ENCODE data around the gene MYO5C. TPM values are rescaled to one million over a fixed set of nuclear protein-coding genes. Genes with fewer than 3 reads are reported as not detected.
A peak's percentile ranks its signal among the peaks of the same experiment; 100 is the strongest.

Gene MYO5C
- total and polyA plus RNA-seq, 2 of the 13 experiments (the other 11 are each of a cell fraction or from before 2014, with no cell fraction given): 15.7 to 23.7 TPM

DNA sequence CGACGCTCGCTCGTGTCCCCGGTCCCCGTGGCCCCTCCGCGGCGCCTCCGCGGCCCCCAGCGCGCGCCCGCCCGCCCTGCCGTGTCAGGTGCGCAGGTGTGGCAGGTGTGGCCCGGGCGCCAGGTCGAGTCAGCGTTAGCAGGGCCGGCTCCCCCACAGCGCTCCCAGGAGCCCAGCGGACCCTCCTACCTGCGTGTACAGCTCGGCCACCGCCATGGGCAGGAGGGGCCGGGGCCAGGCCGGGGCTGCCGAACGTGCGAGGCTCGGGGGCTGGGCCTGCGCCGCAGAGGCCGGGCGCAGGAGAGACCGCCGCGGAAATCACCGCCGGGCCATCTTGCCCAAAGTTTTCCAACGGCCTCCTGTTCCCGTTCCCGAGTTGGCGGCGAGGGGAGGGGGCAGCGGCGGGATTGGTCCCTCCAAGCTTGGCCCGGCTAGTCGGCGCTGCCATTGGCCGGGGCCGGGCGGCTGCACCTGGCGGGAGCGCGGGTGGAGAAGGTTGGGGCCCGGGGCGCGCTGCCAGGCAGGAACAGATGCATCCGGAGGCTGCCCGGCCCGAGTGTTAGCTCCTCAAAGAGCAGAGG lies at the start of gene MYO5C (continued):
- TF ChIP-seq, protein P1, sequence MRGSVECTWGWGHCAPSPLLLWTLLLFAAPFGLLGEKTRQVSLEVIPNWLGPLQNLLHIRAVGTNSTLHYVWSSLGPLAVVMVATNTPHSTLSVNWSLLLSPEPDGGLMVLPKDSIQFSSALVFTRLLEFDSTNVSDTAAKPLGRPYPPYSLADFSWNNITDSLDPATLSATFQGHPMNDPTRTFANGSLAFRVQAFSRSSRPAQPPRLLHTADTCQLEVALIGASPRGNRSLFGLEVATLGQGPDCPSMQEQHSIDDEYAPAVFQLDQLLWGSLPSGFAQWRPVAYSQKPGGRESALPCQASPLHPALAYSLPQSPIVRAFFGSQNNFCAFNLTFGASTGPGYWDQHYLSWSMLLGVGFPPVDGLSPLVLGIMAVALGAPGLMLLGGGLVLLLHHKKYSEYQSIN (CRISPR knock-in tag; IDR thresholded peaks at IDR 0.05; ENCODE audit: borderline replicate concordance): no peak
- TF ChIP-seq, protein P2, sequence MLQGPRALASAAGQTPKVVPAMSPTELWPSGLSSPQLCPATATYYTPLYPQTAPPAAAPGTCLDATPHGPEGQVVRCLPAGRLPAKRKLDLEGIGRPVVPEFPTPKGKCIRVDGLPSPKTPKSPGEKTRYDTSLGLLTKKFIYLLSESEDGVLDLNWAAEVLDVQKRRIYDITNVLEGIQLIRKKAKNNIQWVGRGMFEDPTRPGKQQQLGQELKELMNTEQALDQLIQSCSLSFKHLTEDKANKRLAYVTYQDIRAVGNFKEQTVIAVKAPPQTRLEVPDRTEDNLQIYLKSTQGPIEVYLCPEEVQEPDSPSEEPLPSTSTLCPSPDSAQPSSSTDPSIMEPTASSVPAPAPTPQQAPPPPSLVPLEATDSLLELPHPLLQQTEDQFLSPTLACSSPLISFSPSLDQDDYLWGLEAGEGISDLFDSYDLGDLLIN (CRISPR knock-in tag; IDR thresholded peaks at IDR 0.05; ENCODE audit: borderline replicate concordance): no peak
- TF ChIP-seq FOXA3 (CRISPR knock-in tag; IDR thresholded peaks at IDR 0.05) (no peak), SCMH1 (CRISPR knock-in tag; IDR thresholded peaks at IDR 0.05; ENCODE audit: borderline replicate concordance) (no peak), ZNF460 (CRISPR knock-in tag; IDR thresholded peaks at IDR 0.05; ENCODE audit: borderline replicate concordance) (no peak), SRY (CRISPR knock-in tag; IDR thresholded peaks at IDR 0.05) (peak; percentile 73; the same call in 1 of the 2 replicates), RORA (CRISPR knock-in tag; IDR thresholded peaks at IDR 0.05) (no peak), NR3C1 (CRISPR knock-in tag; IDR thresholded peaks at IDR 0.05) (no peak), NFIC (IDR thresholded peaks at IDR 0.05; ENCODE audit: low read length) (no peak), PHF5A (CRISPR knock-in tag; IDR thresholded peaks at IDR 0.05; ENCODE audit: low read depth, unreplicated experiment) (no peak), RBM22 (optimal IDR thresholded peaks at IDR 0.05; ENCODE audit: low read length) (no peak), POGZ (CRISPR knock-in tag; IDR thresholded peaks at IDR 0.05) (peak; percentile 92), CHD2 (IDR thresholded peaks at IDR 0.05; ENCODE audit: low read depth, low read length) (no peak), ZNF331 (CRISPR knock-in tag; IDR thresholded peaks at IDR 0.05) (0 out of 2 replicates have a peak, but pooled peaks have one; percentile 18), ARHGAP35 (CRISPR knock-in tag; IDR thresholded peaks at IDR 0.05; ENCODE audit: borderline replicate concordance) (0 out of 2 replicates have a peak, but pooled peaks have one; percentile 19), ETV5 (CRISPR knock-in tag; IDR thresholded peaks at IDR 0.05; ENCODE audit: borderline replicate concordance) (peak; percentile 59; the same call in 1 of the 2 replicates), ZNF124 (CRISPR knock-in tag; IDR thresholded peaks at IDR 0.05) (no peak), ZNF484 (CRISPR knock-in tag; IDR thresholded peaks at IDR 0.05; ENCODE audit: borderline replicate concordance, low read depth) (no peak), KDM5B (CRISPR knock-in tag; IDR thresholded peaks at IDR 0.05; ENCODE audit: borderline replicate concordance) (peak; percentile 92; the same call in 1 of the 2 replicates)
- TF ChIP-seq, protein P3, sequence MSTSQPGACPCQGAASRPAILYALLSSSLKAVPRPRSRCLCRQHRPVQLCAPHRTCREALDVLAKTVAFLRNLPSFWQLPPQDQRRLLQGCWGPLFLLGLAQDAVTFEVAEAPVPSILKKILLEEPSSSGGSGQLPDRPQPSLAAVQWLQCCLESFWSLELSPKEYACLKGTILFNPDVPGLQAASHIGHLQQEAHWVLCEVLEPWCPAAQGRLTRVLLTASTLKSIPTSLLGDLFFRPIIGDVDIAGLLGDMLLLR (CRISPR knock-in tag; IDR thresholded peaks at IDR 0.05): peak; percentile 72; the same call in 1 of the 2 replicates
- TF ChIP-seq, protein P4, sequence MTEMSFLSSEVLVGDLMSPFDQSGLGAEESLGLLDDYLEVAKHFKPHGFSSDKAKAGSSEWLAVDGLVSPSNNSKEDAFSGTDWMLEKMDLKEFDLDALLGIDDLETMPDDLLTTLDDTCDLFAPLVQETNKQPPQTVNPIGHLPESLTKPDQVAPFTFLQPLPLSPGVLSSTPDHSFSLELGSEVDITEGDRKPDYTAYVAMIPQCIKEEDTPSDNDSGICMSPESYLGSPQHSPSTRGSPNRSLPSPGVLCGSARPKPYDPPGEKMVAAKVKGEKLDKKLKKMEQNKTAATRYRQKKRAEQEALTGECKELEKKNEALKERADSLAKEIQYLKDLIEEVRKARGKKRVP (CRISPR knock-in tag; IDR thresholded peaks at IDR 0.05): no peak
- TF ChIP-seq, protein P5, sequence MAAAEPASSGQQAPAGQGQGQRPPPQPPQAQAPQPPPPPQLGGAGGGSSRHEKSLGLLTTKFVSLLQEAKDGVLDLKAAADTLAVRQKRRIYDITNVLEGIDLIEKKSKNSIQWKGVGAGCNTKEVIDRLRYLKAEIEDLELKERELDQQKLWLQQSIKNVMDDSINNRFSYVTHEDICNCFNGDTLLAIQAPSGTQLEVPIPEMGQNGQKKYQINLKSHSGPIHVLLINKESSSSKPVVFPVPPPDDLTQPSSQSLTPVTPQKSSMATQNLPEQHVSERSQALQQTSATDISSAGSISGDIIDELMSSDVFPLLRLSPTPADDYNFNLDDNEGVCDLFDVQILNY (CRISPR knock-in tag; conservative IDR thresholded peaks at IDR 0.05): peak; percentile 84; the same call in 1 of the 2 replicates
- TF ChIP-seq, protein P6, sequence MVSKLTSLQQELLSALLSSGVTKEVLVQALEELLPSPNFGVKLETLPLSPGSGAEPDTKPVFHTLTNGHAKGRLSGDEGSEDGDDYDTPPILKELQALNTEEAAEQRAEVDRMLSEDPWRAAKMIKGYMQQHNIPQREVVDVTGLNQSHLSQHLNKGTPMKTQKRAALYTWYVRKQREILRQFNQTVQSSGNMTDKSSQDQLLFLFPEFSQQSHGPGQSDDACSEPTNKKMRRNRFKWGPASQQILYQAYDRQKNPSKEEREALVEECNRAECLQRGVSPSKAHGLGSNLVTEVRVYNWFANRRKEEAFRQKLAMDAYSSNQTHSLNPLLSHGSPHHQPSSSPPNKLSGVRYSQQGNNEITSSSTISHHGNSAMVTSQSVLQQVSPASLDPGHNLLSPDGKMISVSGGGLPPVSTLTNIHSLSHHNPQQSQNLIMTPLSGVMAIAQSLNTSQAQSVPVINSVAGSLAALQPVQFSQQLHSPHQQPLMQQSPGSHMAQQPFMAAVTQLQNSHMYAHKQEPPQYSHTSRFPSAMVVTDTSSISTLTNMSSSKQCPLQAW (CRISPR knock-in tag; IDR thresholded peaks at IDR 0.05): 0 out of 2 replicates have a peak, but pooled peaks have one; percentile 56
